ENCODE measurements around the gene OTOF. TPM values are rescaled to one million over a fixed set of nuclear protein-coding genes. Genes with fewer than 3 reads are reported as not detected.

The OTOF gene
- total and polyA plus RNA-seq, 2 of the 13 experiments (the other 11 are each of a cell fraction or from before 2014, with no cell fraction given), result 0.04 TPM; not detected in 1

GRCh38 chr2:26457695-26458364, 20.1 kb downstream of the OTOF start (continued):
- 0 out of 2 replicates have a peak, but pooled peaks have one; percentile 1 for TF ChIP-seq SPEN (CRISPR knock-in tag; IDR thresholded peaks at IDR 0.05; ENCODE audit: low read depth)
- TF ChIP-seq ZNF570 (CRISPR knock-in tag; IDR thresholded peaks at IDR 0.05; ENCODE audit: borderline replicate concordance), result no peak
- no peak for TF ChIP-seq ZNF33A (CRISPR knock-in tag; IDR thresholded peaks at IDR 0.05; ENCODE audit: borderline replicate concordance)
- 0 out of 2 replicates have a peak, but pooled peaks have one; percentile 3 for TF ChIP-seq TAF1 (CRISPR knock-in tag; IDR thresholded peaks at IDR 0.05)
- no peak for TF ChIP-seq ZNF709 (CRISPR knock-in tag; IDR thresholded peaks at IDR 0.05)
- TF ChIP-seq, protein P1, sequence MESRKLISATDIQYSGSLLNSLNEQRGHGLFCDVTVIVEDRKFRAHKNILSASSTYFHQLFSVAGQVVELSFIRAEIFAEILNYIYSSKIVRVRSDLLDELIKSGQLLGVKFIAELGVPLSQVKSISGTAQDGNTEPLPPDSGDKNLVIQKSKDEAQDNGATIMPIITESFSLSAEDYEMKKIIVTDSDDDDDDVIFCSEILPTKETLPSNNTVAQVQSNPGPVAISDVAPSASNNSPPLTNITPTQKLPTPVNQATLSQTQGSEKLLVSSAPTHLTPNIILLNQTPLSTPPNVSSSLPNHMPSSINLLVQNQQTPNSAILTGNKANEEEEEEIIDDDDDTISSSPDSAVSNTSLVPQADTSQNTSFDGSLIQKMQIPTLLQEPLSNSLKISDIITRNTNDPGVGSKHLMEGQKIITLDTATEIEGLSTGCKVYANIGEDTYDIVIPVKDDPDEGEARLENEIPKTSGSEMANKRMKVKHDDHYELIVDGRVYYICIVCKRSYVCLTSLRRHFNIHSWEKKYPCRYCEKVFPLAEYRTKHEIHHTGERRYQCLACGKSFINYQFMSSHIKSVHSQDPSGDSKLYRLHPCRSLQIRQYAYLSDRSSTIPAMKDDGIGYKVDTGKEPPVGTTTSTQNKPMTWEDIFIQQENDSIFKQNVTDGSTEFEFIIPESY (CRISPR knock-in tag; IDR thresholded peaks at IDR 0.05), result peak; percentile 80; the same call in 1 of the 2 replicates
- TF ChIP-seq MTA1 (CRISPR knock-in tag; IDR thresholded peaks at IDR 0.05; ENCODE audit: borderline replicate concordance), result 0 out of 2 replicates have a peak, but pooled peaks have one; percentile 48
- no peak for TF ChIP-seq ZNF749 (CRISPR knock-in tag; IDR thresholded peaks at IDR 0.05; ENCODE audit: borderline replicate concordance)
- 0 out of 2 replicates have a peak, but pooled peaks have one; percentile 31 for TF ChIP-seq ZNF513 (CRISPR knock-in tag; conservative IDR thresholded peaks at IDR 0.05)
- TF ChIP-seq ZNF879 (CRISPR knock-in tag; IDR thresholded peaks at IDR 0.05), result no peak
- no peak for TF ChIP-seq CHD4 (IDR thresholded peaks at IDR 0.05; ENCODE audit: borderline replicate concordance, low read length)
- no peak for TF ChIP-seq ATAD3A (CRISPR knock-in tag; IDR thresholded peaks at IDR 0.05)
- TF ChIP-seq ELF1 (CRISPR knock-in tag; IDR thresholded peaks at IDR 0.05), result no peak
- TF ChIP-seq, protein P2, sequence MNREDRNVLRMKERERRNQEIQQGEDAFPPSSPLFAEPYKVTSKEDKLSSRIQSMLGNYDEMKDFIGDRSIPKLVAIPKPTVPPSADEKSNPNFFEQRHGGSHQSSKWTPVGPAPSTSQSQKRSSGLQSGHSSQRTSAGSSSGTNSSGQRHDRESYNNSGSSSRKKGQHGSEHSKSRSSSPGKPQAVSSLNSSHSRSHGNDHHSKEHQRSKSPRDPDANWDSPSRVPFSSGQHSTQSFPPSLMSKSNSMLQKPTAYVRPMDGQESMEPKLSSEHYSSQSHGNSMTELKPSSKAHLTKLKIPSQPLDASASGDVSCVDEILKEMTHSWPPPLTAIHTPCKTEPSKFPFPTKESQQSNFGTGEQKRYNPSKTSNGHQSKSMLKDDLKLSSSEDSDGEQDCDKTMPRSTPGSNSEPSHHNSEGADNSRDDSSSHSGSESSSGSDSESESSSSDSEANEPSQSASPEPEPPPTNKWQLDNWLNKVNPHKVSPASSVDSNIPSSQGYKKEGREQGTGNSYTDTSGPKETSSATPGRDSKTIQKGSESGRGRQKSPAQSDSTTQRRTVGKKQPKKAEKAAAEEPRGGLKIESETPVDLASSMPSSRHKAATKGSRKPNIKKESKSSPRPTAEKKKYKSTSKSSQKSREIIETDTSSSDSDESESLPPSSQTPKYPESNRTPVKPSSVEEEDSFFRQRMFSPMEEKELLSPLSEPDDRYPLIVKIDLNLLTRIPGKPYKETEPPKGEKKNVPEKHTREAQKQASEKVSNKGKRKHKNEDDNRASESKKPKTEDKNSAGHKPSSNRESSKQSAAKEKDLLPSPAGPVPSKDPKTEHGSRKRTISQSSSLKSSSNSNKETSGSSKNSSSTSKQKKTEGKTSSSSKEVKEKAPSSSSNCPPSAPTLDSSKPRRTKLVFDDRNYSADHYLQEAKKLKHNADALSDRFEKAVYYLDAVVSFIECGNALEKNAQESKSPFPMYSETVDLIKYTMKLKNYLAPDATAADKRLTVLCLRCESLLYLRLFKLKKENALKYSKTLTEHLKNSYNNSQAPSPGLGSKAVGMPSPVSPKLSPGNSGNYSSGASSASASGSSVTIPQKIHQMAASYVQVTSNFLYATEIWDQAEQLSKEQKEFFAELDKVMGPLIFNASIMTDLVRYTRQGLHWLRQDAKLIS (CRISPR knock-in tag; IDR thresholded peaks at IDR 0.05), result no peak
- no peak for TF ChIP-seq ZKSCAN8 (CRISPR knock-in tag; IDR thresholded peaks at IDR 0.05; ENCODE audit: borderline replicate concordance)
- no peak for TF ChIP-seq ADNP (CRISPR knock-in tag; IDR thresholded peaks at IDR 0.05)
- no peak for TF ChIP-seq LCORL (IDR thresholded peaks at IDR 0.05)
- TF ChIP-seq LCORL (CRISPR knock-in tag; IDR thresholded peaks at IDR 0.05), result no peak
- TF ChIP-seq ZNF143 (CRISPR knock-in tag; IDR thresholded peaks at IDR 0.05), result no peak
- TF ChIP-seq PCBP2 (optimal IDR thresholded peaks at IDR 0.05; ENCODE audit: low read depth, low read length, poor library complexity, severe bottlenecking), result no peak
- TF ChIP-seq MEF2D (CRISPR knock-in tag; IDR thresholded peaks at IDR 0.05), result no peak

All from HepG2 (cell line).